Measurements from ENCODE around the gene A1BG.

DNA sequence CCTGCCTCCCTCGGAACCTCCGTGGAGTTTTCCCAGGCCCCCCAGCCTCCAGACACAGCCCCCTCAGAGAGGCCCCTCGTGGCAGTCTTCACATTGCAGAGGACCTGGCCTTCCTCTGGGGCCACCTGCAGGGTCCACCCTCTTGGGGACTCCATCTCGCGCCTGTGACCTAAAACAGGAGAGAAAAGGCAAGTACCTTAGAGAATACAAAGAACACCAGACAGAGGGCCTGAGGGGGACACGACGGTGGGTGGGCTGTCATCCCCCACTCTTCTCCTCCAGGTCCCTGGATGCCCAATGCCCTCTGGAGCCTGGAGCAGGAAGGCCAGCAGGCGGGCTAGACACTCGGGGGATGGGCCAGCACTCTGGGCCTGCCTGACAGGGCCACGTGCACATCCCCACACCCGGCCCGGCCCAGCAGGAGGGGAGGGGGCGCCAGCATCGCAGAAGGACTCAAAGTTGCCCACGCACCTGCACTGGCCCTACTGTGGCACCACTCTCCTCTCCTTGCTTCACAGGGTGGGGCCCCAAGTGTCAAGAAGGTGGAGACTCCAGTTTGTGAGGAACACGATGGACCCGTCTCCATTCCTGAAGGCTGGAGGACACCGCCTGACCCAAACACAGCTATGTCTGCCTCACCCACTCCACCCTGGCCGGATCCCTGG lies 4.3 kb upstream of the A1BG start:
- TF ChIP-seq, protein P1, sequence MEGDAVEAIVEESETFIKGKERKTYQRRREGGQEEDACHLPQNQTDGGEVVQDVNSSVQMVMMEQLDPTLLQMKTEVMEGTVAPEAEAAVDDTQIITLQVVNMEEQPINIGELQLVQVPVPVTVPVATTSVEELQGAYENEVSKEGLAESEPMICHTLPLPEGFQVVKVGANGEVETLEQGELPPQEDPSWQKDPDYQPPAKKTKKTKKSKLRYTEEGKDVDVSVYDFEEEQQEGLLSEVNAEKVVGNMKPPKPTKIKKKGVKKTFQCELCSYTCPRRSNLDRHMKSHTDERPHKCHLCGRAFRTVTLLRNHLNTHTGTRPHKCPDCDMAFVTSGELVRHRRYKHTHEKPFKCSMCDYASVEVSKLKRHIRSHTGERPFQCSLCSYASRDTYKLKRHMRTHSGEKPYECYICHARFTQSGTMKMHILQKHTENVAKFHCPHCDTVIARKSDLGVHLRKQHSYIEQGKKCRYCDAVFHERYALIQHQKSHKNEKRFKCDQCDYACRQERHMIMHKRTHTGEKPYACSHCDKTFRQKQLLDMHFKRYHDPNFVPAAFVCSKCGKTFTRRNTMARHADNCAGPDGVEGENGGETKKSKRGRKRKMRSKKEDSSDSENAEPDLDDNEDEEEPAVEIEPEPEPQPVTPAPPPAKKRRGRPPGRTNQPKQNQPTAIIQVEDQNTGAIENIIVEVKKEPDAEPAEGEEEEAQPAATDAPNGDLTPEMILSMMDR (IDR thresholded peaks at IDR 0.05): no peak
- TF ChIP-seq POLR2A (IDR thresholded peaks at IDR 0.05; ENCODE audit: low read length): no peak
- no peak for TF ChIP-seq CEBPB (IDR thresholded peaks at IDR 0.05)
- TF ChIP-seq SREBF2 (IDR thresholded peaks at IDR 0.05): no peak
- no peak for TF ChIP-seq JUN (IDR thresholded peaks at IDR 0.05)
- TF ChIP-seq, protein P2, sequence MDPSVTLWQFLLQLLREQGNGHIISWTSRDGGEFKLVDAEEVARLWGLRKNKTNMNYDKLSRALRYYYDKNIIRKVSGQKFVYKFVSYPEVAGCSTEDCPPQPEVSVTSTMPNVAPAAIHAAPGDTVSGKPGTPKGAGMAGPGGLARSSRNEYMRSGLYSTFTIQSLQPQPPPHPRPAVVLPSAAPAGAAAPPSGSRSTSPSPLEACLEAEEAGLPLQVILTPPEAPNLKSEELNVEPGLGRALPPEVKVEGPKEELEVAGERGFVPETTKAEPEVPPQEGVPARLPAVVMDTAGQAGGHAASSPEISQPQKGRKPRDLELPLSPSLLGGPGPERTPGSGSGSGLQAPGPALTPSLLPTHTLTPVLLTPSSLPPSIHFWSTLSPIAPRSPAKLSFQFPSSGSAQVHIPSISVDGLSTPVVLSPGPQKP (IDR thresholded peaks at IDR 0.05; ENCODE audit: low read depth, low read length): no peak
- no peak for TF ChIP-seq RAD21 (conservative IDR thresholded peaks at IDR 0.05 in 1 of 2, IDR thresholded peaks at IDR 0.05 in 1 of 2)
- no peak for TF ChIP-seq EP300 (IDR thresholded peaks at IDR 0.05)
- TF ChIP-seq, protein P3, sequence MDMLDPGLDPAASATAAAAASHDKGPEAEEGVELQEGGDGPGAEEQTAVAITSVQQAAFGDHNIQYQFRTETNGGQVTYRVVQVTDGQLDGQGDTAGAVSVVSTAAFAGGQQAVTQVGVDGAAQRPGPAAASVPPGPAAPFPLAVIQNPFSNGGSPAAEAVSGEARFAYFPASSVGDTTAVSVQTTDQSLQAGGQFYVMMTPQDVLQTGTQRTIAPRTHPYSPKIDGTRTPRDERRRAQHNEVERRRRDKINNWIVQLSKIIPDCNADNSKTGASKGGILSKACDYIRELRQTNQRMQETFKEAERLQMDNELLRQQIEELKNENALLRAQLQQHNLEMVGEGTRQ (IDR thresholded peaks at IDR 0.05): no peak
- no peak for TF ChIP-seq RCOR1 (IDR thresholded peaks at IDR 0.05; ENCODE audit: low read depth, low read length)
- no peak for TF ChIP-seq SMC3 (IDR thresholded peaks at IDR 0.05)
- no peak for TF ChIP-seq TP53 (CRISPR knock-in tag; IDR thresholded peaks at IDR 0.05)
- TF ChIP-seq ESRRA (IDR thresholded peaks at IDR 0.05; ENCODE audit: borderline replicate concordance, low read length): no peak
